Body of pancreas (tissue), 4 donors: ENCODE results near the gene DNAI1.

ENCODE experiments used
- POLR2A ChIP-seq, 3 donors: fragments of 450-650 bp; IDR thresholded peaks; one replicate each; pipeline ENCODE4 v1.6.1; 2016; ENCODE audit warnings: antibody characterized with exemption in 3 of 3, mild to moderate bottlenecking in 2 of 3
- TF ChIP-seq, protein P1 (sequence below), 7 experiments: fragments of 450-650 bp in 4 of 7; fragments of 200-600 bp in 3 of 7; sonication (generic) in 3 of 7; IDR thresholded peaks; one replicate each; pipeline ENCODE4 v1.5.1; 2016 to 2019; ENCODE audit warnings: antibody characterized with exemption in 7 of 7

DNA sequence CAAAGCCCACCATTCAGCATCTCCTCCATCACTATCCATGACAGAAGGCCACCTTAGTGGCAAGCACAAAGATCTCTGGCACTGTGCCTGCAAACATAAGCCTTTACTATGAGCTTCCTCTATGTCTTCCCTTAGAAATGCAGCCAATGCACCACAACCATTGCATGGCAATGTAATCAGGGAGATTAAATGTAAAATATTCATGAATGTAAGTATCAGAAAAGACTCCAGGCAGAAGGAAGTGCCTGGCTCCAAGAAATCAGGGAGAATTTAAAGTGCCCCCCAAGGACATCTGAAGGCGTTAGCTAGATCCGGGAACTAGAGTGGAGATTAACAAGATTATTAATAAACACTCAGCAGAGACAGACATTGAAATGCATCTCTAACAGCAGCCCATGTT lies 49.5 kb upstream of the DNAI1 start:
- TF ChIP-seq, protein P1, sequence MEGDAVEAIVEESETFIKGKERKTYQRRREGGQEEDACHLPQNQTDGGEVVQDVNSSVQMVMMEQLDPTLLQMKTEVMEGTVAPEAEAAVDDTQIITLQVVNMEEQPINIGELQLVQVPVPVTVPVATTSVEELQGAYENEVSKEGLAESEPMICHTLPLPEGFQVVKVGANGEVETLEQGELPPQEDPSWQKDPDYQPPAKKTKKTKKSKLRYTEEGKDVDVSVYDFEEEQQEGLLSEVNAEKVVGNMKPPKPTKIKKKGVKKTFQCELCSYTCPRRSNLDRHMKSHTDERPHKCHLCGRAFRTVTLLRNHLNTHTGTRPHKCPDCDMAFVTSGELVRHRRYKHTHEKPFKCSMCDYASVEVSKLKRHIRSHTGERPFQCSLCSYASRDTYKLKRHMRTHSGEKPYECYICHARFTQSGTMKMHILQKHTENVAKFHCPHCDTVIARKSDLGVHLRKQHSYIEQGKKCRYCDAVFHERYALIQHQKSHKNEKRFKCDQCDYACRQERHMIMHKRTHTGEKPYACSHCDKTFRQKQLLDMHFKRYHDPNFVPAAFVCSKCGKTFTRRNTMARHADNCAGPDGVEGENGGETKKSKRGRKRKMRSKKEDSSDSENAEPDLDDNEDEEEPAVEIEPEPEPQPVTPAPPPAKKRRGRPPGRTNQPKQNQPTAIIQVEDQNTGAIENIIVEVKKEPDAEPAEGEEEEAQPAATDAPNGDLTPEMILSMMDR (IDR thresholded peaks at IDR 0.05) = no peak
- TF ChIP-seq POLR2A (IDR thresholded peaks at IDR 0.05) = no peak
